ENCODE measurements around the gene RAP1B. TPM values are rescaled to one million over a fixed set of nuclear protein-coding genes. Genes with fewer than 3 reads are reported as not detected.

The RAP1B gene
- polyA plus RNA-seq, 1 donor (not counting 4 experiments of a cell fraction or from before 2014, with no cell fraction given): 274 TPM

- dilution Hi-C loops (cut with MboI; ENCODE audit: extremely low pct_ligation_motif_present, low sequenced_read_pairs): no loop called here
- Histone ChIP-seq H3K36me3 (ENCODE audit: control insufficient read depth in 2 of 2, extremely low read depth in 1 of 2, insufficient read depth in 2 of 2, low read length in 2 of 2) (peaks cover 4 to 22% of the 10 kb centered on the region in 2 experiments), H3K4me1 (ENCODE audit: control insufficient read depth, extremely low read depth, insufficient read depth, low read length) (peaks cover 26% of the 10 kb centered on the region), H3K27ac (ENCODE audit: control insufficient read depth, insufficient read depth, low read length) (no peak overlapping the region), H3K79me2 (ENCODE audit: control insufficient read depth, insufficient read depth, low read length) (peaks cover 99% of the 10 kb centered on the region), H2AFZ (ENCODE audit: control insufficient read depth, low read length) (no peak overlapping the region), H3K9me3 (ENCODE audit: control insufficient read depth, low read depth, low read length) (no peaks in the 10 kb centered on the region), H3K9ac (ENCODE audit: control insufficient read depth, extremely low read depth, insufficient read depth, low read length) (no peak overlapping the region), H3K4me3 (ENCODE audit: control insufficient read depth in 2 of 3, extremely low read depth in 1 of 3, insufficient read depth in 2 of 3, low read depth in 1 of 3, low read length in 3 of 3) (no peak overlapping the region), H4K20me1 (ENCODE audit: control insufficient read depth, extremely low read depth, insufficient read depth, low read length) (peaks cover 13% of the 10 kb centered on the region), H3K9me1 (ENCODE audit: control insufficient read depth, extremely low read depth, insufficient read depth, low read length) (no peaks in the 10 kb centered on the region), H3K4me2 (ENCODE audit: control insufficient read depth, extremely low read depth, insufficient read depth, low read depth, low read length) (no peak overlapping the region), H3K27me3 (ENCODE audit: control insufficient read depth, extremely low read depth, insufficient read depth, low read length) (no peaks in the 10 kb centered on the region)
- DNase-seq (ENCODE audit: low read depth, low spot score) (no peak), FAIRE-seq (no peak)
- no peak for TF ChIP-seq EZH2 (IDR thresholded peaks at IDR 0.05; ENCODE audit: low read length)
- no peak for TF ChIP-seq CTCF (optimal IDR thresholded peaks at IDR 0.05 in 1 of 3, IDR thresholded peaks at IDR 0.05 in 1 of 3, conservative IDR thresholded peaks at IDR 0.05 in 1 of 3; ENCODE audit: extremely low read depth in 1 of 3, insufficient read depth in 2 of 3, low read length in 3 of 3)
Observed at GRCh38 chr12:68623984-68624383, 13.3 kb downstream of the RAP1B start.

- H3K27ac ChIP-seq (ENCODE audit: control insufficient read depth, insufficient read depth, low read length): no peak overlapping the region
- dilution Hi-C loops (cut with MboI; ENCODE audit: extremely low pct_ligation_motif_present, low sequenced_read_pairs): no loop called here
Observed at GRCh38 chr12:68624933-68625332, 14.2 kb downstream of the RAP1B start.

More at GRCh38 chr12:68624933-68625332, 14.2 kb downstream of the RAP1B start:
- TF ChIP-seq CTCF (optimal IDR thresholded peaks at IDR 0.05 in 1 of 3, IDR thresholded peaks at IDR 0.05 in 1 of 3, conservative IDR thresholded peaks at IDR 0.05 in 1 of 3; ENCODE audit: extremely low read depth in 1 of 3, insufficient read depth in 2 of 3, low read length in 3 of 3) (no peak), EZH2 (IDR thresholded peaks at IDR 0.05; ENCODE audit: low read length) (no peak)
- H3K9me3 ChIP-seq (ENCODE audit: control insufficient read depth, low read depth, low read length): no peaks in the 10 kb centered on the region
- no peak overlapping the region for H3K4me2 ChIP-seq (ENCODE audit: control insufficient read depth, extremely low read depth, insufficient read depth, low read depth, low read length)
- FAIRE-seq (no peak), DNase-seq (ENCODE audit: low read depth, low spot score) (no peak)
- no peaks in the 10 kb centered on the region for H3K27me3 ChIP-seq (ENCODE audit: control insufficient read depth, extremely low read depth, insufficient read depth, low read length)
- no peaks in the 10 kb centered on the region for H3K9me1 ChIP-seq (ENCODE audit: control insufficient read depth, extremely low read depth, insufficient read depth, low read length)
- H3K79me2 ChIP-seq (ENCODE audit: control insufficient read depth, insufficient read depth, low read length): peaks cover 97% of the 10 kb centered on the region
- no peak overlapping the region for H3K4me3 ChIP-seq (ENCODE audit: control insufficient read depth in 2 of 3, extremely low read depth in 1 of 3, insufficient read depth in 2 of 3, low read depth in 1 of 3, low read length in 3 of 3)
- H3K9ac ChIP-seq (ENCODE audit: control insufficient read depth, extremely low read depth, insufficient read depth, low read length): no peak overlapping the region
- H2AFZ ChIP-seq (ENCODE audit: control insufficient read depth, low read length): no peak overlapping the region
- peaks cover 17% of the 10 kb centered on the region for H4K20me1 ChIP-seq (ENCODE audit: control insufficient read depth, extremely low read depth, insufficient read depth, low read length)
- H3K4me1 ChIP-seq (ENCODE audit: control insufficient read depth, extremely low read depth, insufficient read depth, low read length): peaks cover 31% of the 10 kb centered on the region
- peaks cover 4 to 21% of the 10 kb centered on the region in 2 experiments for H3K36me3 ChIP-seq (ENCODE audit: control insufficient read depth in 2 of 2, extremely low read depth in 1 of 2, insufficient read depth in 2 of 2, low read length in 2 of 2)
